ENCODE results near the gene TTPAL.

The TTPAL gene

GRCh38 chr20:44483112-44483511 is 7.4 kb downstream of the TTPAL start:
- H3K9ac ChIP-seq (ENCODE audit: low read depth in 1 of 2, low read length in 2 of 2): no peak overlapping the region
- peaks cover 23 to 57% of the 10 kb centered on the region in 2 donors for H3K36me3 ChIP-seq (ENCODE audit: control insufficient read depth in 1 of 2, insufficient read depth in 2 of 2, low read length in 2 of 2)
- H3K27me3 ChIP-seq (ENCODE audit: control insufficient read depth in 1 of 2, insufficient read depth in 2 of 2, low read length in 2 of 2): no peaks in the 10 kb centered on the region
- H3K9me3 ChIP-seq (ENCODE audit: control insufficient read depth in 1 of 2, low read length in 2 of 2): no peaks in the 10 kb centered on the region
- H3K4me3 ChIP-seq (ENCODE audit: low read depth in 1 of 2, low read length in 2 of 2): no peak overlapping the region
- H3K4me1 ChIP-seq (ENCODE audit: control insufficient read depth in 1 of 2, insufficient read depth in 2 of 2, low read length in 2 of 2): no peaks in the 10 kb centered on the region
- H3K27ac ChIP-seq (ENCODE audit: low read depth, low read length): no peak overlapping the region

GRCh38 chr20:44485078-44485829 is 9.6 kb downstream of the TTPAL start:
- Histone ChIP-seq H3K36me3 (ENCODE audit: control insufficient read depth in 1 of 2, insufficient read depth in 2 of 2, low read length in 2 of 2) (peaks cover 38 to 71% of the 10 kb centered on the region in 2 donors), H3K27me3 (ENCODE audit: control insufficient read depth in 1 of 2, insufficient read depth in 2 of 2, low read length in 2 of 2) (no peaks in the 10 kb centered on the region), H3K4me3 (ENCODE audit: low read depth in 1 of 2, low read length in 2 of 2) (no peak overlapping the region), H3K4me1 (ENCODE audit: control insufficient read depth in 1 of 2, insufficient read depth in 2 of 2, low read length in 2 of 2) (no peaks in the 10 kb centered on the region), H3K27ac (ENCODE audit: low read depth, low read length) (no peak overlapping the region), H3K9ac (ENCODE audit: low read depth in 1 of 2, low read length in 2 of 2) (no peak overlapping the region), H3K9me3 (ENCODE audit: control insufficient read depth in 1 of 2, low read length in 2 of 2) (no peaks in the 10 kb centered on the region)

- H3K4me1 ChIP-seq (ENCODE audit: control insufficient read depth in 1 of 2, insufficient read depth in 2 of 2, low read length in 2 of 2): no peaks in the 10 kb centered on the region
- H3K27me3 ChIP-seq (ENCODE audit: control insufficient read depth in 1 of 2, insufficient read depth in 2 of 2, low read length in 2 of 2): no peaks in the 10 kb centered on the region
- no peak overlapping the region for H3K27ac ChIP-seq (ENCODE audit: low read depth, low read length)
- no peaks in the 10 kb centered on the region for H3K9me3 ChIP-seq (ENCODE audit: control insufficient read depth in 1 of 2, low read length in 2 of 2)
- H3K4me3 ChIP-seq (ENCODE audit: low read depth in 1 of 2, low read length in 2 of 2): no peak overlapping the region
- H3K9ac ChIP-seq (ENCODE audit: low read depth in 1 of 2, low read length in 2 of 2): no peak overlapping the region
- peaks cover 33 to 69% of the 10 kb centered on the region in 2 donors for H3K36me3 ChIP-seq (ENCODE audit: control insufficient read depth in 1 of 2, insufficient read depth in 2 of 2, low read length in 2 of 2)
These were observed 10.1 kb downstream of the TTPAL start for GRCh38 chr20:44485830-44486198.

GRCh38 chr20:44488551-44488950 is 12.9 kb downstream of the TTPAL start:
- Histone ChIP-seq H3K4me3 (ENCODE audit: low read depth in 1 of 2, low read length in 2 of 2) (no peak overlapping the region), H3K27me3 (ENCODE audit: control insufficient read depth in 1 of 2, insufficient read depth in 2 of 2, low read length in 2 of 2) (no peaks in the 10 kb centered on the region), H3K9me3 (ENCODE audit: control insufficient read depth in 1 of 2, low read length in 2 of 2) (no peaks in the 10 kb centered on the region), H3K4me1 (ENCODE audit: control insufficient read depth in 1 of 2, insufficient read depth in 2 of 2, low read length in 2 of 2) (no peaks in the 10 kb centered on the region), H3K27ac (ENCODE audit: low read depth, low read length) (no peak overlapping the region), H3K9ac (ENCODE audit: low read depth in 1 of 2, low read length in 2 of 2) (no peak overlapping the region), H3K36me3 (ENCODE audit: control insufficient read depth in 1 of 2, insufficient read depth in 2 of 2, low read length in 2 of 2) (peaks cover 31 to 73% of the 10 kb centered on the region in 2 donors)

- Histone ChIP-seq H3K4me1 (ENCODE audit: control insufficient read depth in 1 of 2, insufficient read depth in 2 of 2, low read length in 2 of 2) (no peaks in the 10 kb centered on the region), H3K9ac (ENCODE audit: low read depth in 1 of 2, low read length in 2 of 2) (no peak overlapping the region), H3K9me3 (ENCODE audit: control insufficient read depth in 1 of 2, low read length in 2 of 2) (no peaks in the 10 kb centered on the region), H3K4me3 (ENCODE audit: low read depth in 1 of 2, low read length in 2 of 2) (no peak overlapping the region), H3K27me3 (ENCODE audit: control insufficient read depth in 1 of 2, insufficient read depth in 2 of 2, low read length in 2 of 2) (no peaks in the 10 kb centered on the region), H3K27ac (ENCODE audit: low read depth, low read length) (no peak overlapping the region), H3K36me3 (ENCODE audit: control insufficient read depth in 1 of 2, insufficient read depth in 2 of 2, low read length in 2 of 2) (peaks cover 34 to 75% of the 10 kb centered on the region in 2 donors)
These were observed 13.5 kb downstream of the TTPAL start for GRCh38 chr20:44489223-44489622.

GRCh38 chr20:44489931-44490330 is 14.3 kb downstream of the TTPAL start:
- peaks cover 38 to 79% of the 10 kb centered on the region in 2 donors for H3K36me3 ChIP-seq (ENCODE audit: control insufficient read depth in 1 of 2, insufficient read depth in 2 of 2, low read length in 2 of 2)
- H3K9me3 ChIP-seq (ENCODE audit: control insufficient read depth in 1 of 2, low read length in 2 of 2): no peaks in the 10 kb centered on the region
- no peak overlapping the region for H3K27ac ChIP-seq (ENCODE audit: low read depth, low read length)

GRCh38 chr20:44491635-44492395 is 16.1 kb downstream of the TTPAL start:
- H3K4me1 ChIP-seq (ENCODE audit: control insufficient read depth in 1 of 2, insufficient read depth in 2 of 2, low read length in 2 of 2): no peaks in the 10 kb centered on the region
- no peaks in the 10 kb centered on the region for H3K27me3 ChIP-seq (ENCODE audit: control insufficient read depth in 1 of 2, insufficient read depth in 2 of 2, low read length in 2 of 2)
- H3K9ac ChIP-seq (ENCODE audit: low read depth in 1 of 2, low read length in 2 of 2): no peak overlapping the region
- no peak overlapping the region for H3K4me3 ChIP-seq (ENCODE audit: low read depth in 1 of 2, low read length in 2 of 2)
- H3K36me3 ChIP-seq (ENCODE audit: control insufficient read depth in 1 of 2, insufficient read depth in 2 of 2, low read length in 2 of 2): peaks cover 47 to 76% of the 10 kb centered on the region in 2 donors
- no peak overlapping the region for H3K27ac ChIP-seq (ENCODE audit: low read depth, low read length)
- H3K9me3 ChIP-seq (ENCODE audit: control insufficient read depth in 1 of 2, low read length in 2 of 2): no peaks in the 10 kb centered on the region

More at GRCh38 chr20:44489931-44490330, 14.3 kb downstream of the TTPAL start:
- Histone ChIP-seq H3K27me3 (ENCODE audit: control insufficient read depth in 1 of 2, insufficient read depth in 2 of 2, low read length in 2 of 2) (no peaks in the 10 kb centered on the region), H3K4me1 (ENCODE audit: control insufficient read depth in 1 of 2, insufficient read depth in 2 of 2, low read length in 2 of 2) (no peaks in the 10 kb centered on the region), H3K9ac (ENCODE audit: low read depth in 1 of 2, low read length in 2 of 2) (no peak overlapping the region), H3K4me3 (ENCODE audit: low read depth in 1 of 2, low read length in 2 of 2) (no peak overlapping the region)

GRCh38 chr20:44494266-44494665 is 18.6 kb downstream of the TTPAL start:
- no peak overlapping the region for H3K27ac ChIP-seq (ENCODE audit: low read depth, low read length)

GRCh38 chr20:44494681-44495080 is 19.0 kb downstream of the TTPAL start:
- Histone ChIP-seq H3K27me3 (ENCODE audit: control insufficient read depth in 1 of 2, insufficient read depth in 2 of 2, low read length in 2 of 2) (no peaks in the 10 kb centered on the region), H3K9me3 (ENCODE audit: control insufficient read depth in 1 of 2, low read length in 2 of 2) (no peaks in the 10 kb centered on the region), H3K27ac (ENCODE audit: low read depth, low read length) (no peak overlapping the region), H3K4me1 (ENCODE audit: control insufficient read depth in 1 of 2, insufficient read depth in 2 of 2, low read length in 2 of 2) (no peaks in the 10 kb centered on the region), H3K9ac (ENCODE audit: low read depth in 1 of 2, low read length in 2 of 2) (no peak overlapping the region), H3K36me3 (ENCODE audit: control insufficient read depth in 1 of 2, insufficient read depth in 2 of 2, low read length in 2 of 2) (peaks cover 41 to 77% of the 10 kb centered on the region in 2 donors), H3K4me3 (ENCODE audit: low read depth in 1 of 2, low read length in 2 of 2) (no peak overlapping the region)

More at GRCh38 chr20:44494266-44494665, 18.6 kb downstream of the TTPAL start:
- Histone ChIP-seq H3K4me1 (ENCODE audit: control insufficient read depth in 1 of 2, insufficient read depth in 2 of 2, low read length in 2 of 2) (no peaks in the 10 kb centered on the region), H3K36me3 (ENCODE audit: control insufficient read depth in 1 of 2, insufficient read depth in 2 of 2, low read length in 2 of 2) (peaks cover 45 to 78% of the 10 kb centered on the region in 2 donors), H3K9me3 (ENCODE audit: control insufficient read depth in 1 of 2, low read length in 2 of 2) (no peaks in the 10 kb centered on the region), H3K4me3 (ENCODE audit: low read depth in 1 of 2, low read length in 2 of 2) (no peak overlapping the region), H3K9ac (ENCODE audit: low read depth in 1 of 2, low read length in 2 of 2) (no peak overlapping the region), H3K27me3 (ENCODE audit: control insufficient read depth in 1 of 2, insufficient read depth in 2 of 2, low read length in 2 of 2) (no peaks in the 10 kb centered on the region)

GRCh38 chr20:44495257-44495656 is 19.6 kb downstream of the TTPAL start:
- Histone ChIP-seq H3K4me3 (ENCODE audit: low read depth in 1 of 2, low read length in 2 of 2) (no peak overlapping the region), H3K9me3 (ENCODE audit: control insufficient read depth in 1 of 2, low read length in 2 of 2) (no peaks in the 10 kb centered on the region), H3K27me3 (ENCODE audit: control insufficient read depth in 1 of 2, insufficient read depth in 2 of 2, low read length in 2 of 2) (no peaks in the 10 kb centered on the region), H3K27ac (ENCODE audit: low read depth, low read length) (no peak overlapping the region), H3K36me3 (ENCODE audit: control insufficient read depth in 1 of 2, insufficient read depth in 2 of 2, low read length in 2 of 2) (peaks cover 38 to 77% of the 10 kb centered on the region in 2 donors), H3K4me1 (ENCODE audit: control insufficient read depth in 1 of 2, insufficient read depth in 2 of 2, low read length in 2 of 2) (no peaks in the 10 kb centered on the region), H3K9ac (ENCODE audit: low read depth in 1 of 2, low read length in 2 of 2) (no peak overlapping the region)

All from duodenal mucosa (tissue), 2 donors.